CD14-positive monocyte (primary cell): ENCODE measurements around the gene CCDC82. TPM values are rescaled to one million over a fixed set of nuclear protein-coding genes. Genes with fewer than 3 reads are reported as not detected.

Experiments
- DNase-seq, 3 donors: peaks; one replicate each; pipeline ENCODE4 v3.0.0-alpha.2; 2011 to 2022
- H2AFZ ChIP-seq: 2 replicates; pipeline ENCODE4 v1.6.0; 2012; ENCODE audit warnings: mild to moderate bottlenecking, low read depth, low read length, inconsistent platforms; ENCODE audit not compliant: insufficient read depth, poor library complexity, severe bottlenecking
- H3K27ac ChIP-seq, 2 donors: 1 replicate in 1 of 2; 2 replicates in 1 of 2; pipeline ENCODE4 v1.5.1; 2012 to 2013; ENCODE audit warnings: low read length in 2 of 2, control low read depth in 1 of 2, inconsistent platforms in 1 of 2, low read depth in 1 of 2, mild to moderate bottlenecking in 1 of 2
- H3K27me3 ChIP-seq, 2 donors: one replicate each; pipeline versions ENCODE4 v1.6.0 to v1.6.1; 2011 to 2013; ENCODE audit warnings: low read length in 2 of 2; ENCODE audit not compliant: control insufficient read depth in 2 of 2, insufficient read depth in 2 of 2
- H3K36me3 ChIP-seq, 2 donors: replicated peaks in 1 of 2; 1 replicate in 1 of 2; 2 replicates in 1 of 2; pipeline versions ENCODE4 v1.5.1 to v1.6.1; 2012 to 2013; ENCODE audit warnings: low read length in 2 of 2, control low read depth in 1 of 2, inconsistent platforms in 1 of 2, mild to moderate bottlenecking in 1 of 2; ENCODE audit not compliant: insufficient read depth in 2 of 2, control insufficient read depth in 1 of 2
- H3K4me1 ChIP-seq, 2 donors: 1 replicate in 1 of 2; 2 replicates in 1 of 2; pipeline versions ENCODE4 v1.5.1 to v1.6.1; 2012 to 2013; ENCODE audit warnings: low read length in 2 of 2, control low read depth in 1 of 2, inconsistent platforms in 1 of 2, mild to moderate bottlenecking in 1 of 2, moderate library complexity in 1 of 2; ENCODE audit not compliant: insufficient read depth in 2 of 2, control insufficient read depth in 1 of 2
- H3K4me2 ChIP-seq: replicated peaks from 2 replicates; pipeline ENCODE3; 2012; ENCODE audit warnings: low read length, moderate library complexity, mild to moderate bottlenecking; ENCODE audit not compliant: poor library complexity, severe bottlenecking; ENCODE audit errors: extremely low read depth
- H3K4me3 ChIP-seq, 3 experiments: fragments of 200-600 bp in 1 of 3; sonication (generic) in 1 of 3; replicated peaks in 1 of 3; 1 replicate in 2 of 3; 2 replicates in 1 of 3; pipeline ENCODE4 v1.5.1; 2011 to 2013; ENCODE audit warnings: low read length in 3 of 3, mild to moderate bottlenecking in 3 of 3, control low read depth in 2 of 3, low read depth in 2 of 3, inconsistent platforms in 1 of 3, moderate library complexity in 1 of 3
- H3K79me2 ChIP-seq: 2 replicates; pipeline ENCODE4 v1.6.0; 2012; ENCODE audit warnings: mild to moderate bottlenecking, control low read depth, inconsistent platforms, low read length, moderate library complexity; ENCODE audit not compliant: insufficient read depth
- H3K9ac ChIP-seq: 2 replicates; pipeline ENCODE4 v1.6.0; 2017; ENCODE audit warnings: low read length, mild to moderate bottlenecking; ENCODE audit not compliant: insufficient read depth, poor library complexity, severe bottlenecking
- H3K9me3 ChIP-seq, 2 donors: replicated peaks in 1 of 2; 1 replicate in 1 of 2; 2 replicates in 1 of 2; pipeline versions ENCODE4 v1.5.1 to v1.6.1; 2012 to 2013; ENCODE audit warnings: low read length in 2 of 2, control low read depth in 1 of 2; ENCODE audit not compliant: control insufficient read depth in 1 of 2, insufficient read depth in 1 of 2
- H4K20me1 ChIP-seq: 2 replicates; pipeline ENCODE4 v1.6.0; 2012; ENCODE audit warnings: mild to moderate bottlenecking, low read length, control low read depth, moderate library complexity; ENCODE audit not compliant: insufficient read depth
- H3K27ac Mint-ChIP-seq, 7 donors: one replicate each; pipeline ENCODE4 v1.8.0; 2020; ENCODE audit warnings: mild to moderate bottlenecking in 7 of 7, mixed read lengths in 7 of 7, moderate library complexity in 6 of 7, inconsistent platforms in 2 of 7
- H3K27me3 Mint-ChIP-seq, 3 donors: one replicate each; pipeline ENCODE4 v1.8.0; 2021 to 2022; ENCODE audit warnings: low read depth in 3 of 3, mild to moderate bottlenecking in 3 of 3, mixed read lengths in 3 of 3, moderate library complexity in 3 of 3, inconsistent platforms in 1 of 3
- H3K36me3 Mint-ChIP-seq, 2 donors: one replicate each; pipeline ENCODE4 v1.8.0; 2020; ENCODE audit warnings: mixed read lengths in 2 of 2, inconsistent platforms in 1 of 2, mild to moderate bottlenecking in 1 of 2
- H3K4me1 Mint-ChIP-seq: one replicate; pipeline ENCODE4 v1.8.0; 2020; ENCODE audit warnings: mild to moderate bottlenecking, mixed read lengths
- H3K4me3 Mint-ChIP-seq, 2 donors: one replicate each; pipeline ENCODE4 v1.8.0; 2020; ENCODE audit warnings: mild to moderate bottlenecking in 2 of 2, mixed read lengths in 2 of 2, moderate library complexity in 1 of 2
- H3K9me3 Mint-ChIP-seq, 7 donors: one replicate each; pipeline ENCODE4 v1.8.0; 2020 to 2022; ENCODE audit warnings: mixed read lengths in 7 of 7, mild to moderate bottlenecking in 6 of 7, moderate library complexity in 6 of 7, inconsistent platforms in 2 of 7
- CTCF ChIP-seq: fragments of 200-600 bp; IDR thresholded peaks from one replicate; pipeline ENCODE4 v1.8.0; 2022; ENCODE audit warnings: antibody characterized with exemption, mild to moderate bottlenecking
- WGBS: methylation state at CpG from one replicate; pipeline ENCODE4 v1.1.5; 2013; ENCODE audit warnings: missing lambda C conversion rate; ENCODE audit not compliant: insufficient coverage; 5-methylcytosine and 5-hydroxymethylcytosine counted together
- intact Hi-C, 2 donors: fragments of 100-400 bp; cut with micrococcal nuclease; formaldehyde crosslinking; loops; one replicate each; pipeline versions ENCODE4 v1.15.0 to v1.15.1; 2023
- polyA plus RNA-seq, 3 donors: library from polyadenylated mRNA; depleted of rRNA in 1 of 3; unstranded in 2 of 3; stranded (reverse) in 1 of 3; fragments of 300-500 nt in 2 of 3; fragments of >200 nt in 1 of 3; fragmentation: Illumina TruSeq in 2 of 3; gene quantifications; 1 replicate in 2 of 3; 2 replicates in 1 of 3; pipeline ENCODE4 v1.2.3, GENCODE V29; 2012 to 2021

The CCDC82 gene
- polyA plus RNA-seq, 3 donors, result 10.7 to 18.2 (median 12.2) TPM

- peaks cover 7% of the 10 kb centered on the region for H3K4me1 Mint-ChIP-seq
- Histone ChIP-seq H3K9me3 (no peaks in the 10 kb centered on the region), H3K4me1 (peaks cover under 1 to 1% of the 10 kb centered on the region in 2 donors), H3K9ac (no peak overlapping the region), H3K27ac (no peak overlapping the region), H3K36me3 (no peaks in the 10 kb centered on the region), H4K20me1 (peaks cover 35% of the 10 kb centered on the region), H3K4me3 (no peak overlapping the region), H3K27me3 (no peaks in the 10 kb centered on the region), H3K4me2 (no peak overlapping the region), H2AFZ (no peak overlapping the region), H3K79me2 (no peaks in the 10 kb centered on the region)
- no peak overlapping the region for H3K4me3 Mint-ChIP-seq
- peaks cover 0 to 4% (median 0%) of the 10 kb centered on the region in 3 donors for H3K27me3 Mint-ChIP-seq
- no peak overlapping the region for H3K27ac Mint-ChIP-seq
- peaks cover 8 to 19% of the 10 kb centered on the region in 2 donors for H3K36me3 Mint-ChIP-seq
- no peak for DNase-seq
- 100% methylated on average over 1 of the region's 10 CpGs for WGBS
- intact Hi-C loops, result no loop called here
- peaks cover 0 to 2% (median 0%) of the 10 kb centered on the region in 7 donors for H3K9me3 Mint-ChIP-seq
- no peak for TF ChIP-seq CTCF
These were observed 66.7 kb downstream of the CCDC82 start for GRCh38 chr11:96322775-96323641.

GRCh38 chr11:96321091-96321490 lies 68.6 kb downstream of the CCDC82 start:
- 93% methylated on average over 2 of the region's 5 CpGs for WGBS
- H3K9me3 Mint-ChIP-seq, result peaks cover 0 to 2% (median 0%) of the 10 kb centered on the region in 7 donors
- H3K36me3 Mint-ChIP-seq, result peaks cover 18 to 27% of the 10 kb centered on the region in 2 donors
- H3K79me2 ChIP-seq, result no peaks in the 10 kb centered on the region
- H3K36me3 ChIP-seq, result no peaks in the 10 kb centered on the region
- peaks cover 30% of the 10 kb centered on the region for H4K20me1 ChIP-seq
- intact Hi-C loops, result no loop called here
- H3K9me3 ChIP-seq, result no peaks in the 10 kb centered on the region
- no peak for TF ChIP-seq CTCF
- peaks cover 0 to 2% (median 1%) of the 10 kb centered on the region in 3 donors for H3K27me3 Mint-ChIP-seq
- H2AFZ ChIP-seq, result no peak overlapping the region
- no peaks in the 10 kb centered on the region for H3K27me3 ChIP-seq
- no peak for DNase-seq
- no peak overlapping the region for H3K4me3 ChIP-seq
- H3K4me3 Mint-ChIP-seq, result no peak overlapping the region
- no peak overlapping the region for H3K27ac Mint-ChIP-seq
- no peak overlapping the region for H3K27ac ChIP-seq
- H3K9ac ChIP-seq, result no peak overlapping the region
- H3K4me2 ChIP-seq, result no peak overlapping the region
- peaks cover 11 to 13% of the 10 kb centered on the region in 2 donors for H3K4me1 ChIP-seq
- H3K4me1 Mint-ChIP-seq, result peaks cover 19% of the 10 kb centered on the region
